ENCODE measurements around the gene GCAT.

DNA sequence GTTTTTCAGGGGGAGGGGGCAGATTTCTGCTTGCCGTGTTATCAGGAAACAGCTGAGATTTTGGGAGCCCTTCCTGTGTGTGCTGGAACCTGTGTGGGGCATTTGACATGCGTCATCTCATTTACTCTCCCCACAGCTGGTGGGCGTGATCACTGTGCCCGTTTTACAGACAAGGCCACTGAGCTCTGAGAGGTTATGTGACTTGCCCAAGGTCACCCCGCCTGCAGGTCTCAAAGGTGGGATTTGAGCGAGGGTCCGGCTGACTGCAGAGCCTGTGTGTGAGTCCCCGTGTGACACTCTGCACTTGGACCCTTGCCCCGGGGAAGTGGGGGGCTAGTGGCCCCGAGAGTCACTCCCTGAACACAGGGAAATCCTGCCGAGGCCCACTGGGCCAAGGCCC is 48.5 kb upstream of the GCAT start:
- TF ChIP-seq SP1 (IDR thresholded peaks at IDR 0.05), result no peak
- TF ChIP-seq FOXA1 (IDR thresholded peaks at IDR 0.05), result no peak
- no peak for TF ChIP-seq FOXM1 (IDR thresholded peaks at IDR 0.05; ENCODE audit: borderline replicate concordance)
- TF ChIP-seq ZNF384 (IDR thresholded peaks at IDR 0.05), result no peak
- no peak for TF ChIP-seq BHLHE40 (IDR thresholded peaks at IDR 0.05; ENCODE audit: borderline replicate concordance)
- no peak for TF ChIP-seq CTBP1 (IDR thresholded peaks at IDR 0.05; ENCODE audit: borderline replicate concordance)
- TF ChIP-seq FOXK2 (IDR thresholded peaks at IDR 0.05), result no peak
- TF ChIP-seq L3MBTL2 (conservative IDR thresholded peaks at IDR 0.05), result no peak
- TF ChIP-seq HDGF (IDR thresholded peaks at IDR 0.05; ENCODE audit: borderline replicate concordance), result no peak
- no peak for TF ChIP-seq SUZ12 (IDR thresholded peaks at IDR 0.05)
- no peak for TF ChIP-seq ARNT (IDR thresholded peaks at IDR 0.05)
- TF ChIP-seq ELF4 (IDR thresholded peaks at IDR 0.05), result no peak
- TF ChIP-seq NFRKB (IDR thresholded peaks at IDR 0.05), result no peak
- no peak for TF ChIP-seq PKNOX1 (IDR thresholded peaks at IDR 0.05)

Data from HEK293T (cell line).